ENCODE data around the gene L3MBTL1.
"Not testable (repeated sequence)": the region's sequence is repeated elsewhere in the genome, so short reads cannot be mapped to it uniquely, and the experiment has no call there.

L3MBTL1 gene

GRCh38 chr20:43507150-43508080 lies at the start of gene L3MBTL1:
Gene L3MBTL1, plus strand, starts transcription at chr20:43507697. Its CDS starts 5,807 bp downstream, at chr20:43513504.
- DNase-seq (ENCODE audit: low read depth in 3 of 3) = peak in 1 of 3 experiments; percentile 14

GRCh38 chr20:43458422-43458924 lies 49.0 kb upstream of the L3MBTL1 start:
- no peak for DNase-seq (ENCODE audit: low read depth in 3 of 3)

GRCh38 chr20:43459022-43459942 lies 48.2 kb upstream of the L3MBTL1 start:
- DNase-seq (ENCODE audit: low read depth in 3 of 3) = no peak

GRCh38 chr20:43460172-43460829 lies 47.2 kb upstream of the L3MBTL1 start:
- DNase-seq (ENCODE audit: low read depth in 3 of 3) = no peak

GRCh38 chr20:43460830-43461200 lies 46.7 kb upstream of the L3MBTL1 start:
- no peak for DNase-seq (ENCODE audit: low read depth in 3 of 3)

GRCh38 chr20:43461894-43462659 lies 45.4 kb upstream of the L3MBTL1 start:
- no peak for DNase-seq (ENCODE audit: low read depth in 3 of 3)

GRCh38 chr20:43462660-43463526 lies 44.6 kb upstream of the L3MBTL1 start:
- no peak for DNase-seq (ENCODE audit: low read depth in 3 of 3)

- no peak for DNase-seq (ENCODE audit: low read depth in 3 of 3)
Observed at GRCh38 chr20:43463527-43464218, 43.8 kb upstream of the L3MBTL1 start.

- DNase-seq (ENCODE audit: low read depth in 3 of 3) = no peak
Observed at GRCh38 chr20:43464219-43464790, 43.2 kb upstream of the L3MBTL1 start.

- no peak for DNase-seq (ENCODE audit: low read depth in 3 of 3)
Observed at GRCh38 chr20:43465625-43465943, 41.9 kb upstream of the L3MBTL1 start.

GRCh38 chr20:43467589-43467988 lies 39.9 kb upstream of the L3MBTL1 start:
- DNase-seq (ENCODE audit: low read depth in 3 of 3) = no peak

GRCh38 chr20:43472671-43473380 lies 34.7 kb upstream of the L3MBTL1 start:
- no peak for DNase-seq (ENCODE audit: low read depth in 3 of 3)

GRCh38 chr20:43473381-43473704 lies 34.2 kb upstream of the L3MBTL1 start:
- no peak for DNase-seq (ENCODE audit: low read depth in 3 of 3)

- no peak for DNase-seq (ENCODE audit: low read depth in 3 of 3)
Observed at GRCh38 chr20:43477193-43477592, 30.3 kb upstream of the L3MBTL1 start.

- no peak for DNase-seq (ENCODE audit: low read depth in 3 of 3)
Observed at GRCh38 chr20:43477619-43478018, 29.9 kb upstream of the L3MBTL1 start.

GRCh38 chr20:43490038-43490437 lies 17.5 kb upstream of the L3MBTL1 start:
- DNase-seq (ENCODE audit: low read depth in 3 of 3) = no peak

- no peak for DNase-seq (ENCODE audit: low read depth in 3 of 3)
Observed at GRCh38 chr20:43492101-43492500, 15.4 kb upstream of the L3MBTL1 start.

GRCh38 chr20:43495388-43495787 lies 12.1 kb upstream of the L3MBTL1 start:
- DNase-seq (ENCODE audit: low read depth in 3 of 3) = no peak

GRCh38 chr20:43502021-43502420 lies 5.5 kb upstream of the L3MBTL1 start:
- DNase-seq (ENCODE audit: low read depth in 3 of 3) = not testable (repeated sequence)
